ENCODE data around the gene PDE1A. TPM values are rescaled to one million over a fixed set of nuclear protein-coding genes. Genes with fewer than 3 reads are reported as not detected.

Gene PDE1A
- polyA plus RNA-seq, 1 of the 3 experiments (the other 2 are of a cell fraction) = 0.08 TPM

DNA sequence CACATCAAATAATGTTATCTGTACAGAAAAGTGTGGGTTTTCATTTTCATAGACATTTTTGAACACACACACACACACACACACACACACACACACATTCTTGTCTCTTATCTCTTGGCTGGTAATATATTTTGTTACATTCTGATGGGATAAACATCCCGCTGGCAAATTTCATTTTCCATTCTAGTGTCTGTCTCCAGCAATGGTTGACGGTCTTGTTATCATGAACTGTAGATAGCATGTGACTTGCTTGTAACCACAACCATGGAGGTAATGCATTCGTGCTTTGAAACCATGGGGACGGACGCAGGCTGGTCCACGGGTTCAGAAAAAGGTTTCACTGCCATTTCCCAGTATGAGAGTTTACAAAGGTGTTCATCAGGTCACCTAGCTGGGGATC, 284.8 kb downstream of the PDE1A start:
- Histone ChIP-seq H3F3A (replicated peaks; ENCODE audit: insufficient read depth) (no peaks in the 10 kb centered on the region), H3K79me2 (ENCODE audit: insufficient read depth) (no peaks in the 10 kb centered on the region), H3K4me3 (ENCODE audit: low read depth in 2 of 2, low read length in 1 of 2) (no peak overlapping the region), H3K27me3 (ENCODE audit: insufficient read depth) (no peaks in the 10 kb centered on the region), H3K4me1 (ENCODE audit: control insufficient read depth in 1 of 2, insufficient read depth in 2 of 2, low read depth in 1 of 2, low read length in 1 of 2) (peaks cover 7 to 11% of the 10 kb centered on the region in 2 experiments; a peak in 3 of 4 replicates), H3K9ac (no peak overlapping the region), H3K4me2 (no peak overlapping the region), H2AFZ (ENCODE audit: low read depth) (no peak overlapping the region), H3K9me3 (no peaks in the 10 kb centered on the region), H4K20me1 (ENCODE audit: insufficient read depth) (no peaks in the 10 kb centered on the region), H3K9me2 (no peaks in the 10 kb centered on the region), H3K27ac (ENCODE audit: low read depth in 2 of 2, low read length in 1 of 2) (no peak overlapping the region; a peak in 1 of 4 replicates), H3K36me3 (replicated peaks in 1 of 2; ENCODE audit: control insufficient read depth in 1 of 2, insufficient read depth in 2 of 2, low read length in 1 of 2) (no peaks in the 10 kb centered on the region)
- 76% methylated on average over 6 of the region's 6 CpGs for WGBS (ENCODE audit: low lambda C conversion rate)
- TF ChIP-seq FOXJ3 (CRISPR knock-in tag; IDR thresholded peaks at IDR 0.05) (no peak), GATA2 (CRISPR knock-in tag; IDR thresholded peaks at IDR 0.05) (no peak), EZH2phosphoT487 (IDR thresholded peaks at IDR 0.05; ENCODE audit: borderline replicate concordance, low read depth) (no peak), RXRA (IDR thresholded peaks at IDR 0.05; ENCODE audit: borderline replicate concordance, low read depth) (no peak)
- TF ChIP-seq, protein P1, sequence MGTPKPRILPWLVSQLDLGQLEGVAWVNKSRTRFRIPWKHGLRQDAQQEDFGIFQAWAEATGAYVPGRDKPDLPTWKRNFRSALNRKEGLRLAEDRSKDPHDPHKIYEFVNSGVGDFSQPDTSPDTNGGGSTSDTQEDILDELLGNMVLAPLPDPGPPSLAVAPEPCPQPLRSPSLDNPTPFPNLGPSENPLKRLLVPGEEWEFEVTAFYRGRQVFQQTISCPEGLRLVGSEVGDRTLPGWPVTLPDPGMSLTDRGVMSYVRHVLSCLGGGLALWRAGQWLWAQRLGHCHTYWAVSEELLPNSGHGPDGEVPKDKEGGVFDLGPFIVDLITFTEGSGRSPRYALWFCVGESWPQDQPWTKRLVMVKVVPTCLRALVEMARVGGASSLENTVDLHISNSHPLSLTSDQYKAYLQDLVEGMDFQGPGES (IDR thresholded peaks at IDR 0.05; ENCODE audit: low read depth, low read length) = no peak
- ChIA-PET POLR2A (no interaction called here), CTCF (interaction anchor here (1.0 kb wide), 1 partner anchor 44 kb away, joined by 5 read pairs; no protein-coding TSS in a partner anchor)
- DNase-seq = peak; percentile 9

DNA sequence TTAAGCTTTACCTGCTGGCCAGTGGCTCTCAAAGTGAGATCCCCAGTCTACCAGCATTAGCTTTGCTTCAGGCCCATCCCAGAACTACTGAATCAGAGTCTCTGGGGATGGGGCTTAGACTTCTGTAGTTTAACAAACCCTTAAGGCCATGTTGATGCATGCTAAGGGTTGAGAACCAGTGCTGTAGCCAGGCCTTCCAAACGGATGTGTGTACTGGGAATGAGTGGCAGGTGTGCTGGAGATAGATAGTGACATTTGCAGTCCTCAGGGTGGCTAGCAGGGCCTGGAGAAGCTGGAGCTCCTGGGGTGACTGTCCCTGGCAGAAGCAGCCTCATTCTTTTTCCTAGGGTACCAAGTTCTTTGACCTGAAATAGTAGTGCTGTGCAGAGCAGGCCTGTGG, 292.6 kb downstream of the PDE1A start:
- ChIA-PET POLR2A (no interaction called here), CTCF (no interaction called here)
- Histone ChIP-seq H2AFZ (ENCODE audit: low read depth) (no peak overlapping the region; the same call in 1 of the 2 replicates), H3F3A (replicated peaks; ENCODE audit: insufficient read depth) (peaks cover 15% of the 10 kb centered on the region), H3K9me2 (no peaks in the 10 kb centered on the region), H3K9ac (no peak overlapping the region), H4K20me1 (ENCODE audit: insufficient read depth) (no peaks in the 10 kb centered on the region), H3K27ac (ENCODE audit: low read depth in 2 of 2, low read length in 1 of 2) (peak overlapping the region in 1 of 2 experiments; percentile 79; a peak in 1 of 4 replicates), H3K9me3 (no peaks in the 10 kb centered on the region), H3K4me2 (peak overlapping the region; percentile 49; the same call in 1 of the 2 replicates), H3K4me3 (ENCODE audit: low read depth in 2 of 2, low read length in 1 of 2) (no peak overlapping the region), H3K79me2 (ENCODE audit: insufficient read depth) (no peaks in the 10 kb centered on the region), H3K27me3 (ENCODE audit: insufficient read depth) (no peaks in the 10 kb centered on the region), H3K4me1 (ENCODE audit: control insufficient read depth in 1 of 2, insufficient read depth in 2 of 2, low read depth in 1 of 2, low read length in 1 of 2) (peaks cover 0 to 18% of the 10 kb centered on the region in 2 experiments; a peak in 3 of 4 replicates), H3K36me3 (replicated peaks in 1 of 2; ENCODE audit: control insufficient read depth in 1 of 2, insufficient read depth in 2 of 2, low read length in 1 of 2) (no peaks in the 10 kb centered on the region)
- WGBS (ENCODE audit: low lambda C conversion rate) = 83% methylated on average over 1 of the region's 1 CpG
- no peak for TF ChIP-seq TEAD4 (IDR thresholded peaks at IDR 0.05; ENCODE audit: borderline replicate concordance, insufficient read depth)
- TF ChIP-seq MXI1 (IDR thresholded peaks at IDR 0.05; ENCODE audit: low read depth, low read length) = no peak
- no peak for TF ChIP-seq PBX3 (IDR thresholded peaks at IDR 0.05)
- no peak for TF ChIP-seq TAF1 (IDR thresholded peaks at IDR 0.05; ENCODE audit: borderline replicate concordance, low read depth, low read length)
- TF ChIP-seq, protein P2, sequence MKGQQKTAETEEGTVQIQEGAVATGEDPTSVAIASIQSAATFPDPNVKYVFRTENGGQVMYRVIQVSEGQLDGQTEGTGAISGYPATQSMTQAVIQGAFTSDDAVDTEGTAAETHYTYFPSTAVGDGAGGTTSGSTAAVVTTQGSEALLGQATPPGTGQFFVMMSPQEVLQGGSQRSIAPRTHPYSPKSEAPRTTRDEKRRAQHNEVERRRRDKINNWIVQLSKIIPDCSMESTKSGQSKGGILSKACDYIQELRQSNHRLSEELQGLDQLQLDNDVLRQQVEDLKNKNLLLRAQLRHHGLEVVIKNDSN (IDR thresholded peaks at IDR 0.05; ENCODE audit: borderline replicate concordance, low read depth) = no peak
- no peak for TF ChIP-seq YY1 (IDR thresholded peaks at IDR 0.05; ENCODE audit: low read depth)
- no peak for TF ChIP-seq FOXM1 (IDR thresholded peaks at IDR 0.05; ENCODE audit: low read depth)
- no peak for TF ChIP-seq EP300 (IDR thresholded peaks at IDR 0.05; ENCODE audit: borderline replicate concordance in 1 of 2, low read depth in 1 of 2, low read length in 1 of 2)
- no peak for TF ChIP-seq SMC3 (IDR thresholded peaks at IDR 0.05; ENCODE audit: low read depth, low read length)
- TF ChIP-seq GATA2 (CRISPR knock-in tag; IDR thresholded peaks at IDR 0.05) = no peak
- TF ChIP-seq POLR2AphosphoS5 (IDR thresholded peaks at IDR 0.05; ENCODE audit: low read depth, low read length) = no peak
- TF ChIP-seq, protein P1 (IDR thresholded peaks at IDR 0.05; ENCODE audit: low read depth, low read length) = no peak
- TF ChIP-seq NRF1 (IDR thresholded peaks at IDR 0.05; ENCODE audit: low read depth, low read length) = no peak
- no peak for TF ChIP-seq EZH2phosphoT487 (IDR thresholded peaks at IDR 0.05; ENCODE audit: borderline replicate concordance, low read depth)
- TF ChIP-seq RCOR1 (IDR thresholded peaks at IDR 0.05; ENCODE audit: low read length) = no peak
- no peak for TF ChIP-seq NFIC (IDR thresholded peaks at IDR 0.05; ENCODE audit: borderline replicate concordance)
- DNase-seq = no peak

All from SK-N-SH (cell line).